Measurements from ENCODE around the gene AK3. TPM values are rescaled to one million over a fixed set of nuclear protein-coding genes. Genes with fewer than 3 reads are reported as not detected.
A peak's percentile ranks its signal among the peaks of the same experiment; 100 is the strongest.

AK3 gene
- polyA plus RNA-seq, 1 donor (not counting 4 experiments of a cell fraction or from before 2014, with no cell fraction given): 45.8 TPM

GRCh38 chr9:4725706-4726442 lies 15.1 kb downstream of the AK3 start:
- Histone ChIP-seq H3K4me1 (ENCODE audit: control insufficient read depth, extremely low read depth, insufficient read depth, low read length) (no peaks in the 10 kb centered on the region), H3K9ac (ENCODE audit: control insufficient read depth, extremely low read depth, insufficient read depth, low read length) (no peak overlapping the region), H3K27ac (ENCODE audit: control insufficient read depth, insufficient read depth, low read length) (no peak overlapping the region), H3K9me3 (ENCODE audit: control insufficient read depth, low read depth, low read length) (no peaks in the 10 kb centered on the region), H3K27me3 (ENCODE audit: control insufficient read depth, extremely low read depth, insufficient read depth, low read length) (no peaks in the 10 kb centered on the region), H2AFZ (ENCODE audit: control insufficient read depth, low read length) (no peak overlapping the region), H3K4me3 (ENCODE audit: control insufficient read depth in 2 of 3, extremely low read depth in 1 of 3, insufficient read depth in 2 of 3, low read depth in 1 of 3, low read length in 3 of 3) (no peak overlapping the region), H3K4me2 (ENCODE audit: control insufficient read depth, extremely low read depth, insufficient read depth, low read depth, low read length) (no peak overlapping the region), H3K9me1 (ENCODE audit: control insufficient read depth, extremely low read depth, insufficient read depth, low read length) (no peaks in the 10 kb centered on the region), H3K36me3 (ENCODE audit: control insufficient read depth in 2 of 2, extremely low read depth in 1 of 2, insufficient read depth in 2 of 2, low read length in 2 of 2) (peaks cover 7 to 12% of the 10 kb centered on the region in 2 experiments), H3K79me2 (ENCODE audit: control insufficient read depth, insufficient read depth, low read length) (peaks cover 13% of the 10 kb centered on the region), H4K20me1 (ENCODE audit: control insufficient read depth, extremely low read depth, insufficient read depth, low read length) (no peaks in the 10 kb centered on the region)
- DNase-seq (ENCODE audit: low read depth, low spot score) (no peak), FAIRE-seq (peak; percentile 32)
- dilution Hi-C loops (cut with MboI; ENCODE audit: extremely low pct_ligation_motif_present, low sequenced_read_pairs): no loop called here
- TF ChIP-seq EZH2 (IDR thresholded peaks at IDR 0.05; ENCODE audit: low read length) (no peak), CTCF (optimal IDR thresholded peaks at IDR 0.05 in 1 of 3, IDR thresholded peaks at IDR 0.05 in 1 of 3, conservative IDR thresholded peaks at IDR 0.05 in 1 of 3; ENCODE audit: extremely low read depth in 1 of 3, insufficient read depth in 2 of 3, low read length in 3 of 3) (no peak)

- H3K9ac ChIP-seq (ENCODE audit: control insufficient read depth, extremely low read depth, insufficient read depth, low read length): no peak overlapping the region
- FAIRE-seq (no peak), DNase-seq (ENCODE audit: low read depth, low spot score) (no peak)
- no peaks in the 10 kb centered on the region for H3K9me3 ChIP-seq (ENCODE audit: control insufficient read depth, low read depth, low read length)
- no peaks in the 10 kb centered on the region for H3K9me1 ChIP-seq (ENCODE audit: control insufficient read depth, extremely low read depth, insufficient read depth, low read length)
- H4K20me1 ChIP-seq (ENCODE audit: control insufficient read depth, extremely low read depth, insufficient read depth, low read length): no peaks in the 10 kb centered on the region
- no peak overlapping the region for H3K4me2 ChIP-seq (ENCODE audit: control insufficient read depth, extremely low read depth, insufficient read depth, low read depth, low read length)
- peaks cover 16 to 19% of the 10 kb centered on the region in 2 experiments for H3K36me3 ChIP-seq (ENCODE audit: control insufficient read depth in 2 of 2, extremely low read depth in 1 of 2, insufficient read depth in 2 of 2, low read length in 2 of 2)
- no peak overlapping the region for H3K27ac ChIP-seq (ENCODE audit: control insufficient read depth, insufficient read depth, low read length)
- dilution Hi-C loops (cut with MboI; ENCODE audit: extremely low pct_ligation_motif_present, low sequenced_read_pairs): no loop called here
- H2AFZ ChIP-seq (ENCODE audit: control insufficient read depth, low read length): no peak overlapping the region
- TF ChIP-seq EZH2 (IDR thresholded peaks at IDR 0.05; ENCODE audit: low read length) (no peak), CTCF (optimal IDR thresholded peaks at IDR 0.05 in 1 of 3, IDR thresholded peaks at IDR 0.05 in 1 of 3, conservative IDR thresholded peaks at IDR 0.05 in 1 of 3; ENCODE audit: extremely low read depth in 1 of 3, insufficient read depth in 2 of 3, low read length in 3 of 3) (no peak)
- no peak overlapping the region for H3K4me3 ChIP-seq (ENCODE audit: control insufficient read depth in 2 of 3, extremely low read depth in 1 of 3, insufficient read depth in 2 of 3, low read depth in 1 of 3, low read length in 3 of 3)
- H3K27me3 ChIP-seq (ENCODE audit: control insufficient read depth, extremely low read depth, insufficient read depth, low read length): no peaks in the 10 kb centered on the region
- no peaks in the 10 kb centered on the region for H3K79me2 ChIP-seq (ENCODE audit: control insufficient read depth, insufficient read depth, low read length)
- no peaks in the 10 kb centered on the region for H3K4me1 ChIP-seq (ENCODE audit: control insufficient read depth, extremely low read depth, insufficient read depth, low read length)
Observed at GRCh38 chr9:4721736-4722135, 19.3 kb downstream of the AK3 start.
